ENCODE results near the gene AGPAT4.
"Not testable (repeated sequence)": the region's sequence is repeated elsewhere in the genome, so short reads cannot be mapped to it uniquely, and the experiment has no call there.

Gene AGPAT4

GRCh38 chr6:161198783-161199460, 74.9 kb downstream of the AGPAT4 start:
- no peak for DNase-seq

GRCh38 chr6:161198176-161198575, 75.7 kb downstream of the AGPAT4 start:
- DNase-seq, result no peak

- no peak for DNase-seq
These were observed 78.5 kb downstream of the AGPAT4 start for GRCh38 chr6:161195386-161195785.

GRCh38 chr6:161194374-161194773, 79.5 kb downstream of the AGPAT4 start:
- DNase-seq, result no peak

GRCh38 chr6:161192636-161193411, 81.0 kb downstream of the AGPAT4 start:
- DNase-seq, result no peak

- DNase-seq, result no peak
These were observed 82.2 kb downstream of the AGPAT4 start for GRCh38 chr6:161191671-161192070.

- no peak for DNase-seq
These were observed 82.9 kb downstream of the AGPAT4 start for GRCh38 chr6:161191007-161191406.

- DNase-seq, result no peak
These were observed 84.0 kb downstream of the AGPAT4 start for GRCh38 chr6:161189891-161190290.

- no peak for DNase-seq
These were observed 85.1 kb downstream of the AGPAT4 start for GRCh38 chr6:161188547-161189465.

GRCh38 chr6:161186173-161186769, 87.6 kb downstream of the AGPAT4 start:
- DNase-seq, result no peak

GRCh38 chr6:161181121-161181520, 92.7 kb downstream of the AGPAT4 start:
- no peak for DNase-seq

- not testable (repeated sequence) for DNase-seq
These were observed 95.7 kb downstream of the AGPAT4 start for GRCh38 chr6:161178155-161178554.

GRCh38 chr6:161176428-161176827, 97.4 kb downstream of the AGPAT4 start:
- not testable (repeated sequence) for DNase-seq

GRCh38 chr6:161172769-161173168, 101.1 kb downstream of the AGPAT4 start:
- DNase-seq, result not testable (repeated sequence)

- no peak for DNase-seq
These were observed 102.7 kb downstream of the AGPAT4 start for GRCh38 chr6:161171207-161171606.

GRCh38 chr6:161169696-161170095, 104.2 kb downstream of the AGPAT4 start:
- no peak for DNase-seq

GRCh38 chr6:161169035-161169434, 104.8 kb downstream of the AGPAT4 start:
- DNase-seq, result no peak

GRCh38 chr6:161168281-161168891, 105.5 kb downstream of the AGPAT4 start:
- DNase-seq, result no peak

- no peak for DNase-seq
These were observed 107.2 kb downstream of the AGPAT4 start for GRCh38 chr6:161166677-161167076.

- DNase-seq, result no peak
These were observed 107.7 kb downstream of the AGPAT4 start for GRCh38 chr6:161166176-161166575.

- no peak for DNase-seq
These were observed 109.7 kb downstream of the AGPAT4 start for GRCh38 chr6:161164182-161164625.

- DNase-seq, result no peak
These were observed 110.2 kb downstream of the AGPAT4 start for GRCh38 chr6:161163466-161164181.
